ENCODE results near the gene TDRD5.

Gene TDRD5

GRCh38 chr1:179575497-179576314 lies 15.9 kb upstream of the TDRD5 start, which contains the start of gene NPHS2:
Gene NPHS2 (minus strand): TSS chr1:179575948. CDS start chr1:179575864, 84 bp downstream.
- Histone ChIP-seq H3K27ac (ENCODE audit: low read length) (no peak within 1 kb of the TSS), H3K4me1 (ENCODE audit: low read length) (no peaks in the 10 kb centered on the region), H2AFZ (ENCODE audit: low read depth, low read length) (no peak within 1 kb of the TSS), H4K20me1 (ENCODE audit: insufficient read depth, low read length) (no peaks in the 10 kb centered on the region), H3K9me3 (ENCODE audit: insufficient read depth, low read length) (no peaks in the 10 kb centered on the region), H3K36me3 (replicated peaks; ENCODE audit: low read depth, low read length) (no peaks in the 10 kb centered on the region), H3K79me2 (ENCODE audit: low read length) (no peaks in the 10 kb centered on the region), H3K4me3 (ENCODE audit: low read length) (no peak within 1 kb of the TSS), H3K4me2 (ENCODE audit: low read length) (no peak within 1 kb of the TSS), H3K27me3 (ENCODE audit: low read depth, low read length) (0 out of 2 replicates have a peak, but pooled peaks cover 5% of the 10 kb centered on the region), H3K9ac (ENCODE audit: low read length) (no peak within 1 kb of the TSS)
- TF ChIP-seq CTCF (IDR thresholded peaks at IDR 0.05; ENCODE audit: low read depth, low read length) (no peak), EZH2phosphoT487 (IDR thresholded peaks at IDR 0.05; ENCODE audit: low read depth) (no peak)

GRCh38 chr1:179576509-179576908 lies 15.1 kb upstream of the TDRD5 start:
- Histone ChIP-seq H3K9me3 (ENCODE audit: insufficient read depth, low read length) (no peaks in the 10 kb centered on the region), H3K9ac (ENCODE audit: low read length) (no peak overlapping the region), H3K27ac (ENCODE audit: low read length) (no peak overlapping the region), H3K4me2 (ENCODE audit: low read length) (no peak overlapping the region), H3K79me2 (ENCODE audit: low read length) (no peaks in the 10 kb centered on the region), H4K20me1 (ENCODE audit: insufficient read depth, low read length) (no peaks in the 10 kb centered on the region), H3K4me3 (ENCODE audit: low read length) (no peak overlapping the region), H3K27me3 (ENCODE audit: low read depth, low read length) (0 out of 2 replicates have a peak, but pooled peaks cover 5% of the 10 kb centered on the region), H2AFZ (ENCODE audit: low read depth, low read length) (no peak overlapping the region), H3K4me1 (ENCODE audit: low read length) (no peaks in the 10 kb centered on the region), H3K36me3 (replicated peaks; ENCODE audit: low read depth, low read length) (no peaks in the 10 kb centered on the region)
- TF ChIP-seq CTCF (IDR thresholded peaks at IDR 0.05; ENCODE audit: low read depth, low read length) (no peak), EZH2phosphoT487 (IDR thresholded peaks at IDR 0.05; ENCODE audit: low read depth) (no peak)

- H3K9ac ChIP-seq (ENCODE audit: low read length) = no peak overlapping the region
- no peak overlapping the region for H3K27ac ChIP-seq (ENCODE audit: low read length)
- no peaks in the 10 kb centered on the region for H3K36me3 ChIP-seq (replicated peaks; ENCODE audit: low read depth, low read length)
- H3K4me2 ChIP-seq (ENCODE audit: low read length) = no peak overlapping the region
- H2AFZ ChIP-seq (ENCODE audit: low read depth, low read length) = no peak overlapping the region
- no peak for TF ChIP-seq EZH2phosphoT487 (IDR thresholded peaks at IDR 0.05; ENCODE audit: low read depth)
- TF ChIP-seq CTCF (IDR thresholded peaks at IDR 0.05; ENCODE audit: low read depth, low read length) = no peak
- H4K20me1 ChIP-seq (ENCODE audit: insufficient read depth, low read length) = no peaks in the 10 kb centered on the region
- H3K9me3 ChIP-seq (ENCODE audit: insufficient read depth, low read length) = no peaks in the 10 kb centered on the region
- no peak overlapping the region for H3K4me3 ChIP-seq (ENCODE audit: low read length)
- no peaks in the 10 kb centered on the region for H3K27me3 ChIP-seq (ENCODE audit: low read depth, low read length)
- H3K79me2 ChIP-seq (ENCODE audit: low read length) = no peaks in the 10 kb centered on the region
- H3K4me1 ChIP-seq (ENCODE audit: low read length) = no peaks in the 10 kb centered on the region
Measured at GRCh38 chr1:179583771-179584320, 7.8 kb upstream of the TDRD5 start.

- Histone ChIP-seq H3K9me3 (ENCODE audit: insufficient read depth, low read length) (no peaks in the 10 kb centered on the region), H3K4me1 (ENCODE audit: low read length) (no peaks in the 10 kb centered on the region), H3K27ac (ENCODE audit: low read length) (no peak overlapping the region), H3K4me3 (ENCODE audit: low read length) (no peak overlapping the region), H3K27me3 (ENCODE audit: low read depth, low read length) (no peaks in the 10 kb centered on the region), H2AFZ (ENCODE audit: low read depth, low read length) (no peak overlapping the region), H3K36me3 (replicated peaks; ENCODE audit: low read depth, low read length) (no peaks in the 10 kb centered on the region), H3K4me2 (ENCODE audit: low read length) (no peak overlapping the region), H3K79me2 (ENCODE audit: low read length) (no peaks in the 10 kb centered on the region), H3K9ac (ENCODE audit: low read length) (no peak overlapping the region), H4K20me1 (ENCODE audit: insufficient read depth, low read length) (no peaks in the 10 kb centered on the region)
- TF ChIP-seq EZH2phosphoT487 (IDR thresholded peaks at IDR 0.05; ENCODE audit: low read depth) = no peak
- TF ChIP-seq CTCF (IDR thresholded peaks at IDR 0.05; ENCODE audit: low read depth, low read length) = no peak
Measured at GRCh38 chr1:179586107-179586823, 5.4 kb upstream of the TDRD5 start.

Data from OCI-LY3 (cell line).